Stomach smooth muscle (tissue), 2 donors: ENCODE data around the gene NTSR1.

Source experiments
- H3K27ac ChIP-seq: one replicate; pipeline ENCODE4 v1.7.0; 2013; ENCODE audit warnings: mild to moderate bottlenecking, low read length, inconsistent platforms
- H3K27me3 ChIP-seq, 2 donors: one replicate each; pipeline ENCODE4 v1.7.0; 2013; ENCODE audit warnings: low read length in 2 of 2; ENCODE audit not compliant: insufficient read depth in 2 of 2, control insufficient read depth in 1 of 2
- H3K36me3 ChIP-seq, 2 donors: one replicate each; pipeline ENCODE4 v1.7.0; 2013; ENCODE audit warnings: low read length in 2 of 2; ENCODE audit not compliant: control insufficient read depth in 2 of 2, insufficient read depth in 2 of 2
- H3K4me1 ChIP-seq: one replicate; pipeline ENCODE4 v1.7.0; 2013; ENCODE audit warnings: low read length; ENCODE audit not compliant: control insufficient read depth, insufficient read depth
- H3K4me3 ChIP-seq, 2 donors: one replicate each; pipeline ENCODE4 v1.7.0; 2013; ENCODE audit warnings: low read length in 2 of 2
- H3K9ac ChIP-seq, 2 donors: one replicate each; pipeline ENCODE4 v1.7.0; 2013; ENCODE audit warnings: low read length in 2 of 2, mild to moderate bottlenecking in 1 of 2
- H3K9me3 ChIP-seq, 2 donors: one replicate each; pipeline ENCODE4 v1.7.0; 2013; ENCODE audit warnings: low read length in 2 of 2; ENCODE audit not compliant: control insufficient read depth in 2 of 2
- donor health status: healthy.
- donor health status: Pancreatic carcinoma.

The NTSR1 gene

DNA sequence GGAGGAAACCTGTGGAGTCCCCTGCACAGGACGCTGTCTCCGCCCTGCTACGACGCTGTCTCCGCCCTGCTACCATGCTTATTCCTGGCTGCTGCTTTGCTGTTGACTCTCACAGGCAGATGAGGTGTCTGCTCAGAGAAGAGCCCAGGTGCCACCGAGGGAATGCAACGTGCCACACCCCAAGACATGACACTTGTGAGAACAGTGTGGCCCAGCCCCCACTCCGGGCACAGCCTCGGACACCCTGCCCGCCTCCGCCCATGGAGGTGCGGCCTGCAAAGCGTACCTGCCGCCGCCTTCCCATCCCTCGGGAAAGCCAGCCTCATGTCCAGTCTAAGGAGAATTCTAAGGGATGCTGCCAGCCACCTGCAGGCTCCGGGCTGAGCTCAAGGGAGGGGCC lies 72.1 kb downstream of the NTSR1 start:
- H3K4me3 ChIP-seq = no peak overlapping the region
- H3K9ac ChIP-seq = no peak overlapping the region
- no peaks in the 10 kb centered on the region for H3K36me3 ChIP-seq
- H3K27me3 ChIP-seq = no peaks in the 10 kb centered on the region
- no peaks in the 10 kb centered on the region for H3K9me3 ChIP-seq
- H3K4me1 ChIP-seq = peaks cover 2% of the 10 kb centered on the region
- H3K27ac ChIP-seq = no peak overlapping the region

DNA sequence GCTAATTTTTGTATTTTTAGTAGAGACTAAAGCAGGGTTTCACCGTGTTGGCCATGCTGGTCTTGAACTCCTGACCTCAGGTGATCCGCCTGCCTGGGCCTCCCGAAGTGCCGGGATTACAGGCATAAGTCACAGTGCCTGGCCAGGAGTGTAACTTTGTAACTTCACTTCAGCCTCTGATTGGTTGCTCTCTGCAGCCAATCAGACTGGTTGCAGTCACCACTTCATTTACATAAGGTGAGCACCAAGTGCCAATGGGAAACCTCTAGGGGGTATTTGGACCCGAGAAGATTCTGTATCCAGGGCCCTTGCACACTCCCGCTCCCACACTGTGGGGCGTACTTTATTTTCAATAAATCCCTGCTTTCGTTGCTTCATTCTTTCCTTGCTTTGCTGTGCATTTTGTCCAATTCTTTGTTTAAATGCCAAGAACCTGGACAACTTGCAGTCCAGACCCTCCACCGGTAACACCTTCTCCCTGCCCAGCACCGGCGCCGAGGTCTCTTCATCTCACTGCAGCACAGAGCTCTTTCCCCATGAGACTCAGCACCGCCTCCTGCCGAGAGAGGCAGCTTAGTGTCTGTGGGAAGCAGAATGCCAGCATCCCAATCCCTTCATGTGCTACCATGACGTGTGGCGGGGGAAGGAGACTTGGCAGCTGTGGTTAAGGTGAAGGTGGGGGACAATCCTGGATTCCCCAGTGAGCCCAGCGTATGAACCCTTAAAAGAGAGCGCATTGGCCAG lies 73.7 kb downstream of the NTSR1 start:
- no peaks in the 10 kb centered on the region for H3K36me3 ChIP-seq
- H3K4me1 ChIP-seq = peaks cover 2% of the 10 kb centered on the region
- no peak overlapping the region for H3K9ac ChIP-seq
- H3K27me3 ChIP-seq = no peaks in the 10 kb centered on the region
- H3K27ac ChIP-seq = no peak overlapping the region
- H3K4me3 ChIP-seq = no peak overlapping the region
- no peaks in the 10 kb centered on the region for H3K9me3 ChIP-seq

DNA sequence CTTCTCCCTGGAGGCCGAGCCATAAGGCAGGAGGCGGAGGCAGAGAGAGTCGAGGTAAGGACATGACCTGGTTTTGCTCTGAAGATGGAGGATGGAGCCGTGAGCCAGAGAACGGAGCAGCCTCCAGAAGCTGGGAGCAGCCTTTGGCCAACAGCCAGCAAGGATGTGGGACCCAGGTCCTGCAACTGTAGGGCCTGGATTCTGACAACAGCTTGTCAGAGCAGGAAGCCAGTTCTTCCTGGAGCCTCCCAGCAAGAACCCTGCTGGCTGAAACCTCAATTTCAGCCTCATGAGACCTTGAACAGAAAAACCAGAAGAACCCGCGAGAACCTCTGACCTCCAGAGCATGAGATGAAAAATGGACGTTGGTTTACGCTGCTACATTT lies 74.2 kb downstream of the NTSR1 start:
- Histone ChIP-seq H3K9ac (no peak overlapping the region), H3K36me3 (no peaks in the 10 kb centered on the region), H3K27me3 (no peaks in the 10 kb centered on the region), H3K27ac (no peak overlapping the region), H3K9me3 (no peaks in the 10 kb centered on the region), H3K4me3 (no peak overlapping the region), H3K4me1 (peaks cover 2% of the 10 kb centered on the region)

DNA sequence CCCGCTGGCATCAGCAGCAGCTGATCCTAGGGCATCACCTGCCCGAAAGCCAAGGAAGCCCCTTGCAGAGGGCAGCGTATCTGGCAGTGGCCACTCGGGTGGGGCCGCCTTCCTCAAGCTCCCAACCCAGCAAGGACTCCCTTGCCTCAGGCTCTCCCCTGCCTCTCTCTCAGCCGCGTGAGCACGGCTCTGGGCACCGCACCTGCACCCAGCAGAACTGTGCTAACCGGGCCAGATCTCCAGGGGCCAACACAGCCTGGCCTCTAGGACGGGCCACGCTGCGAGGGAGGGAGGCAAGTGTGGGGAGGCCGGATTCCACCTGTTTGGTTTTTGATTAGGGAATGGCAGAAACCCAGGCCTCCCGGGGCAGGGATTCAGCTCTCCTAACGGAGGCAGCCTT lies 75.9 kb downstream of the NTSR1 start:
- no peak overlapping the region for H3K4me3 ChIP-seq
- H3K27me3 ChIP-seq = no peaks in the 10 kb centered on the region
- H3K36me3 ChIP-seq = no peaks in the 10 kb centered on the region
- H3K9ac ChIP-seq = no peak overlapping the region
- no peak overlapping the region for H3K27ac ChIP-seq
- H3K4me1 ChIP-seq = peaks cover 2% of the 10 kb centered on the region
- no peaks in the 10 kb centered on the region for H3K9me3 ChIP-seq

DNA sequence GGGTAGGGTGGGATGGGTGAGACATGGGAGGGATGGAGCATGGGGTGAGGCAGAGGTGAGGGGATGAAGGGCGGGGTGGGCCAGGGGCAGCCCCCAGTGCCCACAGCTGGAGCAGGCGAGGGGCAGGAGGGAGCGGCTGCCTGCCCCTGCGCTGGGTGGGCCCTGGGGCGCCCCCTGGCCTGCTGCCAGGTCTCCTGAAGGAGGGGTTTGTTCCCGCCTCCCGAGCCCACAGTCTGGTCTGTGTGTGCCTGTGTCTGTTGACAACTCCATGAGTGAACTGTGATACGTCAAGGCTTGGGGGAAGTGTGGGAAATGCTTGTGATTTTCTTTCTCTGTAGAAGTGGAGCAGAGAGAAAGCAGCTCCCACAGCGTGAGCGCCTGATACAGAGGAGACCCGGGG lies 76.8 kb downstream of the NTSR1 start:
- no peaks in the 10 kb centered on the region for H3K27me3 ChIP-seq
- no peak overlapping the region for H3K4me3 ChIP-seq
- peaks cover 2% of the 10 kb centered on the region for H3K4me1 ChIP-seq
- no peaks in the 10 kb centered on the region for H3K36me3 ChIP-seq
- H3K9me3 ChIP-seq = no peaks in the 10 kb centered on the region
- no peak overlapping the region for H3K27ac ChIP-seq
- H3K9ac ChIP-seq = no peak overlapping the region

DNA sequence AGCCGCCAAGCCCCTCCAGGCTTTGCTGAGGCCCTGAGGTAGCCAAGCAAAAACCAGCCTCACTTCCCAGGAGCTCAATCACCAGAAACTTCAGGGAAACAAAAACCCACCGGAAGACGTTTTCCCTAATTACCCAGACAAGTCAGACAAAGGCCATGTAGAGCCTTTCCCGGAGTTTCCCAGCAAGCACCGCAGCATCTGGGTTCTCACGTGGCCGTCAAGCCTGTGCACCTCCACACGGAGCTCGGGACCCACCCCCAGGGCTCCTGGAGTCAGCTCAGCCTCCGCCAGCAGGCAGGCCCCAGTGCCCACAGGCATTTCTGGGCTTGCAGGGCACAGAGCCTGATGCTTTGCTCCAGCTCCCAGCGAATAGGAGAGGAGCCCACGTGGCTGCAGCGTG lies 77.5 kb downstream of the NTSR1 start:
- Histone ChIP-seq H3K4me3 (no peak overlapping the region), H3K9ac (no peak overlapping the region), H3K27me3 (no peaks in the 10 kb centered on the region), H3K27ac (no peak overlapping the region), H3K36me3 (no peaks in the 10 kb centered on the region), H3K4me1 (peaks cover 3% of the 10 kb centered on the region), H3K9me3 (no peaks in the 10 kb centered on the region)

DNA sequence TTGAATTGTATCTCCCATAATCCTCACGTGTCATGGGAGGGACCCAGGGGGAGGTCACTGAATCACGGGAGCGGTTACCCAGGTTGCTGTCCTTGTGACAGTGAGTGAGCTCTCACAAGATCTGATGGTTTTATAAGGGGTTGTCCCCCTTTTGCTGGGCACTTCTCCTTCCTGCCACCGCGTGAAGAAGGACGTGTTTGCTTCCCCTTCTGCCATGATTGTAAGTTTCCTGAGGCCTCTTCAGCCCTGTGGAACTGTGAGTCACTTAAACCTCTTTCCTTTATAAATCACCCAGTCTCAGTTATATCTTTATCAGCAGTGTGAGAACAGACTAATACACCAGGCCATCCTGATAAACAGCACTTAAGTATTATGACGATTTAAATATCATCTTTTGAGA lies 78.7 kb downstream of the NTSR1 start:
- Histone ChIP-seq H3K9ac (no peak overlapping the region), H3K27me3 (no peaks in the 10 kb centered on the region), H3K4me3 (no peak overlapping the region), H3K36me3 (no peaks in the 10 kb centered on the region), H3K27ac (no peak overlapping the region), H3K4me1 (peaks cover 10% of the 10 kb centered on the region), H3K9me3 (no peaks in the 10 kb centered on the region)

DNA sequence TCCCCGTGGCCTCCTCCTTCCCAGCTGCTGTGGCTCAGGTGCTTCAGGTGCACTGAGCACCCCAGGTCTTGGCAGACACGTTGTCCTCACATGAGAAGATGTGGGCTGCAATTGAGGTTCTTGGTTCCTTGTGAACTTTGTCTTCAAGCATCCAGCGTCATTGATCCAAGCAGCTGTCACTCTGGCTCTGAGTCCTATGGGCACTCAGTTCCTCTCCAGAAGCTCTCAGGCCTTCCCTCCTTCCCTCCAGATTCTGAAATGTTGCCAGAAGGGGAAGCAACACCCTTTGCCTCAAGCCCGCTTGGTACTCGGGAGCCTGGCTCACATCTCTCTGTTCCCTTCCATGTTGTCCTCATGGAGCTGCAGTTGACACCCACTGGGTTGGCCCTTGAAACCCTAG lies 79.2 kb downstream of the NTSR1 start:
- Histone ChIP-seq H3K9ac (no peak overlapping the region), H3K9me3 (no peaks in the 10 kb centered on the region), H3K27ac (no peak overlapping the region), H3K4me1 (peaks cover 7% of the 10 kb centered on the region), H3K36me3 (no peaks in the 10 kb centered on the region), H3K4me3 (no peak overlapping the region), H3K27me3 (no peaks in the 10 kb centered on the region)

DNA sequence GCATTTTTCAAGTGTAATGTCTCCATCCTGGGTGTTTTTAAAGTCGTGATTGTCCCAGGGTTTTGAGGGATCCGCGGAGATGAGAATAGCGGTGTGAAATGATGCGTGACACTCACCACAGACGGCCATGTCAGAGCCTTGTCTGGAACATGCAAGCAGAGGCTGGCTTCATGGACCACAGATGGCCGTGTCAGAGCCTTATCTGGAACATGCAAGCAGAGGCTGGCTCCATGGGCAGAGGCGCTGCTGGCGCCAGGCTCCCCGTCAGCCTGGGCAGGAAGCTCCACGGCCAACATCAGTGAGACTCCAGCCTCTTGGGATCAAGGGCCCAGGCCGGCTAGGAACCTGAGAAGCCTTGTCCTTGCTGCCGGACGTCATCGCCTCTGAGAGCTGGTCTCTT lies 80.0 kb downstream of the NTSR1 start:
- peaks cover 10% of the 10 kb centered on the region for H3K4me1 ChIP-seq
- H3K9ac ChIP-seq = no peak overlapping the region

DNA sequence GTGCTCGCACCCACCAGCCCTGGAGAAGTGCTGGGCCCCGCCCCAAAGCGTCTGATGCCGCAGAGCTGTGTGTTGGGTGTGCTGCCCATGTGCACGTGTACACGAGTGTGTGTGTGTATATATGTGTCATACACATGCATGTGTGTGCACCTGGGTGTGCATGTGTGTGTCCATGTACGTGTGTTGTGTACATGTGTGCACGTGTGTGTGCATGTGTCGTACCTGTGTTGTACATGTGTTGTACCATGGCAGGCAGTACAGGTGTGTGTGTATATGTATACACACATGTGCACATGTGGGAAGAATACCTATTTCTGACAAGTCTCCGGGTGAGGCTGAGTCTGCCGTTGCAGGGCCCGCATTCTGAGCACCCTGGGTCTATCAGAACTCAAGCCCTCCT lies 81.4 kb downstream of the NTSR1 start:
- Histone ChIP-seq H3K27me3 (no peaks in the 10 kb centered on the region), H3K4me3 (no peak overlapping the region), H3K9ac (no peak overlapping the region), H3K27ac (no peak overlapping the region), H3K9me3 (no peaks in the 10 kb centered on the region), H3K36me3 (no peaks in the 10 kb centered on the region), H3K4me1 (peaks cover 20% of the 10 kb centered on the region)

More for the DNA sequence above, 80.0 kb downstream of the NTSR1 start:
- H3K9me3 ChIP-seq = no peaks in the 10 kb centered on the region
- H3K4me3 ChIP-seq = no peak overlapping the region
- no peak overlapping the region for H3K27ac ChIP-seq
- no peaks in the 10 kb centered on the region for H3K36me3 ChIP-seq
- no peaks in the 10 kb centered on the region for H3K27me3 ChIP-seq

DNA sequence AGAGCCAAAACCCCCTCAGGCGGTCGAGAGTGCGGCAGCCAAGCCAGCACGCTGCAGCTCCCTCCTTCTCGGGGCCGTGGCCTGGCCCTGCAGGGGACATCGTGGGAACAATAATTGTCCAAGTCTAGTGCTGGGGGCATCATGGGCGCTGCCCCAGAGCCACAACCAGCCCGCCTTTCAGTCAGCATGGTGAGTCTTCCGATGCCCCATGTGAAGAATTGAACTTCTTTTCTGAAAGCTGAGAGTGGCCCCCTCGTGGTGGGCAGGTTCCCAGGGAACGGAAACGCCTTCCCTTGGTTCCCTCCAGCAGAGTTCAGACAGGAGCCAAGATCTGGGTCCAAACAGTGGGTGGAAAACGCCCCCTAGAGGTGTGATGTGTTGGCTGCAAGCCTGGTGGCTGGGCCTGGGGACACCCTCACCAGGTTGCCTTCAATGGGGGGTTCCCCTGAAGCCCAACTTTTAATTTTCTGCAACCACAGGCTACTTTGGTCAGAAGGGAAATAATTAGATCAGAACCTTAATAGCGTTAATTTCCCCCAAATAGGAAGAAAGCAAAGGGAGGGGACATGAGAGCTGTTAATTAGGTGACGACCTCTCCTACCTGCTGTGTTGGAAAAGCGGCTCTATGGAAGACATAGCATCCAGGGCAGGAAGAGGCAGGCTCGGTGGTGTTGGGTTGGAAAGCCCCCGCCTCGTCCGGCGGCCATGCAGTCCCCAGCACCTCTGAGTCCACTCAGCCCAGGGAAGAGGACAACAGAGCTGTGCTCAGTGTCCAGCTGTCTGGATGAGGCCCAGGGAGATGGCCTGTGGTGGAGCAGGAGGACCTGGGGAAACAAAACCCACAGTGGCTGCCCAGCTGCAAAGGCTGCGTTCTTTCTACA lies 82.9 kb downstream of the NTSR1 start:
- Histone ChIP-seq H3K4me3 (peak overlapping the region in 1 of 2 donors; percentile 35), H3K4me1 (peaks cover 26% of the 10 kb centered on the region), H3K27ac (no peak overlapping the region), H3K36me3 (no peaks in the 10 kb centered on the region), H3K9me3 (no peaks in the 10 kb centered on the region), H3K27me3 (no peaks in the 10 kb centered on the region), H3K9ac (no peak overlapping the region)
